ENCODE measurements around the gene ENO4.

ENO4 gene

DNA sequence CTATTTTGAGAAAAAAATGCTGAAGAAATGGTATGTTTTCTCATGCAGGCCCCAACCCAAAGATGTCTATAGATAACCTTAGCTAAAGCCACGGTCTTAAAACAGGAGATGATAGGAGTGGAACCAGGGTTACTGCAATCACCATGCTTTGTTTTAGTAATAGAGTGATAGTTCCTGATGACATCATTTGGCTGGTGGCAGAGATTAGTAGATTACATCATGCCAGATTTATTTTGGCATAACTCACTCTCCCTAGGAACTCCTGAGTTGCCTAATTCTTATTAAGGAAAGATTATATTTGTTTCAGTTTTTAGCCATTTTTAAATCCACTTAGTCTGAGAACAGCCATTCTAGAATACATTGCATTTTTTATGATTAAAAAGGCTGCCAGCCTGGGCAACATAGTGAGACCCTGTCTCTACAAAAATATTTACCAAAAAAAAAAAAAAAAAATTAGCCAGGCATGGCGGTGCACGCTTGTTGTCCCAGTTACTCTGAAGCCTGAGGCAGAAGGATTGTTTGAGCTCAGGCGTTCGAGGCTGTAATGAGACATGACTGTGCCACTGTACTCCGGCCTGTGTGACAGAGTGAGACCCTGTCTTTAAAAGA, 17.8 kb downstream of the ENO4 start:
- no peak for DNase-seq (ENCODE audit: low read depth in 2 of 2)

DNA sequence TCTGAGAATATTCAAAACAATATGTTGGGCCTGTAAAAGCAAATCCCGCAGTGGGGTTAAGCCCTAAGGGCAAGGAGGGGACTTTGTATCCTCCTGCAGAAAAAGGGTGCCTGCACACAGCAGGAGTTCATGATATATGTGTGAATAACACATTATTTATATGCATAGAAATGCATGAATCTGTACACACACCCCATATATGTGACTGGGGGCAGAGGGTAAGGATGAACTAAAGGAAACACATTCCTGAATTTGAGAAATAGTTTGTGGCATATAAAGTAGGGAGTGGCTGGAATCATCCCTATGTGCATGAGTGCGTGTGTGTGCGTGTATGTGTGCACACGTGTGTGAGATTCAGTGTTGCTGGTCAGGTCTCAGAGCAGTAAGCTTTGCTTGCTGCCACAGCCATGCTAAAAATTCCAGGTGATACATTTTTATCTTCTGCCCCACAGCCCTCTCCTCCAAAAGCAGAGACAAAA, 18.9 kb downstream of the ENO4 start:
- DNase-seq (ENCODE audit: low read depth in 2 of 2): no peak

- no peak for DNase-seq (ENCODE audit: low read depth in 2 of 2)
Observed at GRCh38 chr10:116868722-116869121, 19.4 kb downstream of the ENO4 start.

- DNase-seq (ENCODE audit: low read depth in 2 of 2): no peak
Observed at GRCh38 chr10:116870949-116871348, 21.6 kb downstream of the ENO4 start.

DNA sequence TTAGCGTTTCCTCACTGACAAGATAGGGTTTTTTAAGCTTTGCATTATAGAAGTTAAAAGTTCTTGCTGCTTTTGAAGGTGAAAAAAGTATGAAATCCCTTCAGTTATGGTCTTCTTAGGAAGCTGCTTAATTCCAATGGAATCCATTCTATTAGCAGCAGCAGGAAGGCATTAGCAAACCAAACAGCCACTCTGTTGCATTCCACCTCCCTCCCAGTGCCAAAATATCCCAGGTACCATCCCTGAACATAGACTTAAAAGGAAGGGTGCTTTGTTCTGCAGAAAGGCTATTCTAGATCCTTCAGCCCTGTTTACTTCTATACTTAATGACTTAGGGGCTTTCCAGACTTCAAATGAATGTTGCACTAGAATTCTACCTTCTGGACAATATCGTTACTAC, 23.8 kb downstream of the ENO4 start:
- DNase-seq (ENCODE audit: low read depth in 2 of 2): no peak

DNA sequence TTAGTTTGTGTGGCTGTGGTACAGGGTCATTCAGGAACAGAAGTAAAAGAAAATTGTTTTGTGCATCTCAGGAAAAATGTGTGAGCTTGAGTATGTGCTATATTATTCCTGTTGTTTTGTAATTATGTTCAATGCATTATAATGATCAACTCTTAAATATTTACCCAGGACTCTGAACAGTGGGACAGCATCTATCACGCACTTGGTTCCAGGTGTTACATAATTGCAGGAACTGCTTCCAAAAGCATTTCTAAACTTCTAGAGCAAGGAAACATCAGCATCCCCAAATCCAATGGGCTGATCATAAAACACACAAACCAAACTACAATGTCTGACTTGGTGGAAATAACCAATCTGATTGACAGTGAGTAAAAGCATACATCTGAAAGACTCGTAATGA, 26.6 kb downstream of the ENO4 start:
- no peak for DNase-seq (ENCODE audit: low read depth in 2 of 2)

DNA sequence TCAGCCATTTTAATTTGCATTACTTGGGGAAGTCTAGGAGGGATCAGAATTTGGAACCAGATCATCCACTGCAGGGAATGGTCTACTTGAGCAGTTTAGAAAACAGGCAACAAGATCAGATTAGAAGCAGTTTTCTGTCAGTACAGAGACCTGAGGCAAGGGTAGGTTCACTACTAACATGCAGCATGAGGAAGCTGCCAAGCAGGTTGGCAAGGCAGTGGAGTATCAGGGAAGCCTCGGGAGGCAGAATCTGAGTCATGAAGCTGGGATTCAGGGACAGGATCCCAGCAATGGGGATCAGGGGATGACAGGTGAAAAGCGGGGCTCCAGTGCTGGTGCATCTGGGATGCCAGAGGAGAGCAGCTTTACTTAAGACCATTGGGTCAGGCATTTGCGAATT, 28.1 kb downstream of the ENO4 start:
- no peak for DNase-seq (ENCODE audit: low read depth in 2 of 2)

DNA sequence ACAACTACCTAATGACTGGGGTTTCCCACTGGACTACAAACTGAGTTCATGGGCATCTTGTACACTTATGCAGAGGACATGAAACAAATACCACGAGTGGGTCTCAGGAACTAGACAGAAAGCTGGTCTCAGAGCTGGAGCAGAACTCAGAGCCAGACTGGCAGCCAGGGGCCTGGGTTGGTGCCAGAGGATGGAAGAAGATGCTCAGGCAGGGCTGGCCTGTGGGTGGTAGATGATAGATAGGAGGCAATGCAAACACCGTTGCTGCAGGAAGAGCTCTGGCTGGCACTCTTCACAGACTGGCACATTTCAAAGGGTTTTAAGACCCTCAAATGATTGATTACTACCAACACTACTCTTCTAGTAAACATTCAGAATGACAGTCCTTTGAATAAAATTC, 28.8 kb downstream of the ENO4 start:
- DNase-seq (ENCODE audit: low read depth in 2 of 2): no peak

- no peak for DNase-seq (ENCODE audit: low read depth in 2 of 2)
Observed at GRCh38 chr10:116879817-116880216, 30.5 kb downstream of the ENO4 start.

GRCh38 chr10:116880716-116881482, 31.6 kb downstream of the ENO4 start:
- no peak for DNase-seq (ENCODE audit: low read depth in 2 of 2)

GRCh38 chr10:116882639-116883038, 33.3 kb downstream of the ENO4 start:
- no peak for DNase-seq (ENCODE audit: low read depth in 2 of 2)

DNA sequence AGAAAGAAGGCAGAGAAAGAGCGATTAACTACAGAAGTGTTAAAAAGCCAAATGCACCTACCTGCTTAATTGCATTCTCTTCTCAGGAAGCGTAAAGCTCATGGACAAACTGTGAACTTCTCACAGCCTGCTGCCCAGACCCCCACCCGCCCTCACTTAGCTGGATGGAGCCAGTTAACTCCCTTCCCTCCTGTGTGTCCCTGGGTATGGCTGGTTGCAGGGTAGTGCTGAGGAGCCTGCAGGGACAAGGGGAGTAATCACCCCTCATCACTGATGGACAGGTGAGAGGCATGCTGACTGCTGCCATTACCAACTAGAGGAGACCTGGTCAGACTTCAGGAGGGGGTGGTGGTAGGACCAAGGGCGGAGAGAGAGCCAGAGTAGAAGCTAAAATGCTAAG, 37.5 kb downstream of the ENO4 start:
- no peak for DNase-seq (ENCODE audit: low read depth in 2 of 2)

DNA sequence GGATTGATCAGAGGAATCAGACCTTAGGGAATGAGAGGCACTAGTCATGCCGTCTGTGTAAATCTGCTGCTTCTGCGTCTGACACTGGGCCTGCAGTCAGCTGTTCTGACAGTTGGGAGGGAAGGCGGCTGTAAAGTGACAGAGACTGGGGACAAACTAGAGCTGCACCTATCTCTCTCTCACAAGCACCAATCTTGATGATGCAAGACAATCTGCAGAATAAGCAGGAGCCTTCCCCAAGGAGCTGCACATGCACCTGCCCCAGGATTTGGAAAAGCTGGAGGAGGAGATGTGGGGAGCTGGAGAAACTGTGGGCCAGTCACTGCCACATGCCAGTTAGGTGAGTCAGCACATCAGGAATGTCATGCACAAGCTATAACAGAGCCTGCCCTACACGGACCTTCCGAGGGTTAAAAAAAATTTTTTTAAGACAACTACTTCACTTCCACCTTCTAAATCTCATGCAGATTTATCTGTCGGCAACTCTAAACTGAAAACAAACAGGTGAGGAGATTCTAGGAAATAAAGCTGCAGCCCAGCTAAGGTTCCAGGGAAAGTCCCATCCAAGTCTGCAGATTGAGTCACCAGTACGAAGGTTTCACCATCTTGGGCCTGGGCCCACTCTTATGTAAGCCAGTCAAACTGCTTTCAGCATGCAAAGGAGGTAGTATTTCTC, 39.2 kb downstream of the ENO4 start:
- DNase-seq (ENCODE audit: low read depth in 2 of 2): no peak

- no peak for DNase-seq (ENCODE audit: low read depth in 2 of 2)
Observed at GRCh38 chr10:116889066-116889465, 39.8 kb downstream of the ENO4 start.

- no peak for DNase-seq (ENCODE audit: low read depth in 2 of 2)
Observed at GRCh38 chr10:116891208-116891607, 41.9 kb downstream of the ENO4 start.

DNA sequence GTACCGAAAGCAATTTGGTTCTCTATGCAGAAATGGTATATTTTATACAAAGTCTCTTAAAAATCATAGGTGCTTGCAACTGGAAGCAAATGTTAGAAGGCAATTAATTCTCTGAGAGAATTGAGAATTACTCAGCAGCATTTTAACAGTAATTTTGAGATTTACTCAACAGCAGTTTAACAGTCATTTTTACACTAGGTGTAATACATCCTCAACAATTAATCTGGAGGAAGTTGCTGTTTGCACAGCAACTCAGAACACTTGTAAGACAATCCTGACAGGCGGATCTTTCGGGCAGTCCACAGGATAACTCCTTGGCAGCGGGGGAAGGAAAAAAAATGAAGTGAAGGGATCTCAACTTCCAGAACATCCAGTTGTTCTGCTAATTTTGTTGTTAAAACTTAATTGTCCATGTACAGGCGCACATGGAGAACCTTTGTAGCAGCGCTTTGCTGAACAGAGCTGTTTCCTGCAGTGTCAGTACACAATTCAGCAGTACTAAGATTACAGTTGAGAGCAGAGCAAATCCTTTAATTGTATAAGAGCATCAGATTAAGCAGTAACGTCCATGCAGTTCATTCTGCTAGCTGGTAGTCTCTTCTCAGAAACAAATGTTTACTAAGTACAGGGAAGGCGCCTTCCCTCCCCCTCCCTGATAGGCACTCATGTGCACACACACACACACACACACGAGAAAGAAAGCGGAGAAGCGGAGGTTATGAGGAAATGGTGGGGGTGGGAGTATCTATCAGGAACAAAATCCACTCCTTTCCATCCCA, 43.8 kb downstream of the ENO4 start:
- DNase-seq (ENCODE audit: low read depth in 2 of 2): no peak

DNA sequence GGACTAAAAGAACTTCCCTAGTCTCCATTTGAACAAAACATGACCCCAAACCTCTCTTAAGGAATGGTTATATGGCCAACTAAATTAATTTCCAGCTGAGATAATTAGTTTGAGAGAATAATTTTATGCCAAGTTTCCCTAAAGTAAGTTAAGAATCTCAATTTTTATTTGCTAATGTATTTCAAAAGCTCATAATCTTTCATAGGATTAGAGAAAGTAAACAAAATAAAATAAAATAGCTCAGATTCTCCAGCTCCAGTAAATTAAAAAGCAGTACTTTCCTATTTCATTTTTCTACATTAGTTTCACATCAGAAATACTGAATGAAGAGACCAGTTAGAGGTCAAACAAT, 44.4 kb downstream of the ENO4 start:
- no peak for DNase-seq (ENCODE audit: low read depth in 2 of 2)

- DNase-seq (ENCODE audit: low read depth in 2 of 2): no peak
Observed at GRCh38 chr10:116899626-116900025, 50.3 kb downstream of the ENO4 start.

- DNase-seq (ENCODE audit: low read depth in 2 of 2): no peak
Observed at GRCh38 chr10:116905845-116906210, 56.5 kb downstream of the ENO4 start.

DNA sequence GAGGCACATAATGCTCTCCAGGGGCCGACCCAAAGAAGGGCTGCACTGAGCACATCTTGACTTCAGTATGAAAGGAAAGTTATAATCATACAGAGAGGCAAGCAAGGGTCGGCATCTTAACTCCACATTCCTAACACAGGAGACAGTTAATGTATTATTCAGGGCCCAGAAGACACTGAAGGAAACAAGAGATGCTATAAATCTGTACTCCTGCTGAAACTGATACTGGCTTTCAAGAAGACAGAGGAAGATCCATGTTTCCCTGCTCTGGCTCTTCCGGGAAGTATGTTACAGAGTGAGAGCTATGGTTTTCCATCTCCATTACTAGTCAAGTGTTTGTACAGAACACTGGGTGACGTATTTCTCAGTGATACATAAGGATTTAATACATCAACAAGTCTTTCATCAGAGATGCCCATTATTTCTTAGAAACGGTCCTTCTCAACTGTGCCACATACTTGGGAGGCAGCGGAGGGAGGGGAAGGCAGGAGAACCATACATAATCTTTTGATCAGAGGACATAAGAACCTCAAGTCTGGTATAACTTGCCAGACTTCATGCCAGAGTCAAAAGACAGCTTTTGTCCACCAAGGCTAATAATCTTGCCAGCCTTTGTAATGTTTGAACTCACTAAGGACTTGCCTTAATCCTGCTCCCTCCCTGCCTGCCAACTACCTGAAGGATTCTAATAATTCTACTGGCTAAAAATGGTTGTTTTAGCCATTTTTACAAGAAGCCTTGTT, 58.1 kb downstream of the ENO4 start:
- DNase-seq (ENCODE audit: low read depth in 2 of 2): no peak

GRCh38 chr10:116909307-116909706, 60.0 kb downstream of the ENO4 start:
- no peak for DNase-seq (ENCODE audit: low read depth in 2 of 2)

- no peak for DNase-seq (ENCODE audit: low read depth in 2 of 2)
Observed at GRCh38 chr10:116910910-116911309, 61.6 kb downstream of the ENO4 start.

All from stimulated activated CD4-positive, alpha-beta T cell treated with anti-CD3 and anti-CD28 coated beads, Interleukin-12 subunit alpha, Interleukin-12 subunit beta, amount 100 ng/mL, for 24 hours (primary cell).